ENCODE measurements around the gene PRR36.
"Not testable (repeated sequence)": the region's sequence is repeated elsewhere in the genome, so short reads cannot be mapped to it uniquely, and the experiment has no call there.

PRR36 gene

GRCh38 chr19:7860714-7861618 is 13.2 kb downstream of the PRR36 start:
- DNase-seq (ENCODE audit: low read depth in 1 of 2, low spot score in 1 of 2) = no peak

- DNase-seq (ENCODE audit: low read depth in 1 of 2, low spot score in 1 of 2) = no peak
These were observed 14.1 kb downstream of the PRR36 start for GRCh38 chr19:7859831-7860713.

GRCh38 chr19:7859087-7859486 is 15.1 kb downstream of the PRR36 start:
- not testable (repeated sequence) for DNase-seq (ENCODE audit: low read depth in 1 of 2, low spot score in 1 of 2)

- DNase-seq (ENCODE audit: low read depth in 1 of 2, low spot score in 1 of 2) = no peak
These were observed 15.9 kb downstream of the PRR36 start for GRCh38 chr19:7858109-7858770.

GRCh38 chr19:7857727-7858108 is 16.5 kb downstream of the PRR36 start:
- no peak for DNase-seq (ENCODE audit: low read depth in 1 of 2, low spot score in 1 of 2)

GRCh38 chr19:7856679-7857663 is 17.2 kb downstream of the PRR36 start:
- no peak for DNase-seq (ENCODE audit: low read depth in 1 of 2, low spot score in 1 of 2)

- no peak for DNase-seq (ENCODE audit: low read depth in 1 of 2, low spot score in 1 of 2)
These were observed 18.0 kb downstream of the PRR36 start for GRCh38 chr19:7856109-7856591.

- no peak for DNase-seq (ENCODE audit: low read depth in 1 of 2, low spot score in 1 of 2)
These were observed 18.6 kb downstream of the PRR36 start for GRCh38 chr19:7855426-7856108.

- no peak for DNase-seq (ENCODE audit: low read depth in 1 of 2, low spot score in 1 of 2)
These were observed 20.4 kb downstream of the PRR36 start for GRCh38 chr19:7853770-7854128.

GRCh38 chr19:7852851-7853769 is 21.1 kb downstream of the PRR36 start:
- peak in 1 of 2 donors; percentile 44 for DNase-seq (ENCODE audit: low read depth in 1 of 2, low spot score in 1 of 2)

- DNase-seq (ENCODE audit: low read depth in 1 of 2, low spot score in 1 of 2) = no peak
These were observed 22.3 kb downstream of the PRR36 start for GRCh38 chr19:7851623-7852500.

GRCh38 chr19:7850945-7851622 is 23.1 kb downstream of the PRR36 start:
- no peak for DNase-seq (ENCODE audit: low read depth in 1 of 2, low spot score in 1 of 2)

GRCh38 chr19:7850000-7850813 is 24.0 kb downstream of the PRR36 start:
- DNase-seq (ENCODE audit: low read depth in 1 of 2, low spot score in 1 of 2) = no peak

GRCh38 chr19:7849631-7849999 is 24.6 kb downstream of the PRR36 start:
- DNase-seq (ENCODE audit: low read depth in 1 of 2, low spot score in 1 of 2) = no peak

- no peak for DNase-seq (ENCODE audit: low read depth in 1 of 2, low spot score in 1 of 2)
These were observed 25.3 kb downstream of the PRR36 start for GRCh38 chr19:7848779-7849457.

GRCh38 chr19:7847664-7848063 is 26.5 kb downstream of the PRR36 start:
- no peak for DNase-seq (ENCODE audit: low read depth in 1 of 2, low spot score in 1 of 2)

Data from activated T-helper 1 cell treated with anti-CD3 and anti-CD28 coated beads, Interleukin-2, amount 50 U/mL, for 16 hours (primary cell).